GM12873 (cell line): ENCODE measurements around the gene CDKL1.

ENCODE experiments used
- TF ChIP-seq, protein P1 (sequence below): IDR thresholded peaks from 2 replicates; pipeline ENCODE4 v1.5.1; 2012; ENCODE audit warnings: low read depth, mild to moderate bottlenecking, moderate library complexity, low read length, control low read depth; ENCODE audit not compliant: insufficient read depth; ENCODE audit errors: missing control alignments

The CDKL1 gene

DNA sequence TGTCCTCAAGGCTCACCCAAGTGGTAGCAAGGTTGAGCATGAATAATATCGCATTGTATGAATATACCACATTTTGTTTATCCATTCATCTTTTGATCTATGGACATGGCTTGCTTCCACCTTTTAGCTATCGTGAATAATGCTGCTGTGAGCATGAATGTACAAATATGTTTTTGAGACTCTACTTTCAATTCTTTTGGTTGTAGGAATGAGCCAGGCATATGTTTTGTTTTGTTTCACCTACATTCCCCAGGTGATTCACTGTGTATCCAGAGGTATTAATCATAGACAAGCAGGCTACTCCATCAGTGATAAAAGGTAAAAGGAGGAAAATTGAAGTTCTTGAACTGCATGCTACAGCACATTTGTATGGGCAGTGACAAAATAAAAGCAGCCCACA lies 35.8 kb downstream of the CDKL1 start:
- TF ChIP-seq, protein P1, sequence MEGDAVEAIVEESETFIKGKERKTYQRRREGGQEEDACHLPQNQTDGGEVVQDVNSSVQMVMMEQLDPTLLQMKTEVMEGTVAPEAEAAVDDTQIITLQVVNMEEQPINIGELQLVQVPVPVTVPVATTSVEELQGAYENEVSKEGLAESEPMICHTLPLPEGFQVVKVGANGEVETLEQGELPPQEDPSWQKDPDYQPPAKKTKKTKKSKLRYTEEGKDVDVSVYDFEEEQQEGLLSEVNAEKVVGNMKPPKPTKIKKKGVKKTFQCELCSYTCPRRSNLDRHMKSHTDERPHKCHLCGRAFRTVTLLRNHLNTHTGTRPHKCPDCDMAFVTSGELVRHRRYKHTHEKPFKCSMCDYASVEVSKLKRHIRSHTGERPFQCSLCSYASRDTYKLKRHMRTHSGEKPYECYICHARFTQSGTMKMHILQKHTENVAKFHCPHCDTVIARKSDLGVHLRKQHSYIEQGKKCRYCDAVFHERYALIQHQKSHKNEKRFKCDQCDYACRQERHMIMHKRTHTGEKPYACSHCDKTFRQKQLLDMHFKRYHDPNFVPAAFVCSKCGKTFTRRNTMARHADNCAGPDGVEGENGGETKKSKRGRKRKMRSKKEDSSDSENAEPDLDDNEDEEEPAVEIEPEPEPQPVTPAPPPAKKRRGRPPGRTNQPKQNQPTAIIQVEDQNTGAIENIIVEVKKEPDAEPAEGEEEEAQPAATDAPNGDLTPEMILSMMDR = no peak

DNA sequence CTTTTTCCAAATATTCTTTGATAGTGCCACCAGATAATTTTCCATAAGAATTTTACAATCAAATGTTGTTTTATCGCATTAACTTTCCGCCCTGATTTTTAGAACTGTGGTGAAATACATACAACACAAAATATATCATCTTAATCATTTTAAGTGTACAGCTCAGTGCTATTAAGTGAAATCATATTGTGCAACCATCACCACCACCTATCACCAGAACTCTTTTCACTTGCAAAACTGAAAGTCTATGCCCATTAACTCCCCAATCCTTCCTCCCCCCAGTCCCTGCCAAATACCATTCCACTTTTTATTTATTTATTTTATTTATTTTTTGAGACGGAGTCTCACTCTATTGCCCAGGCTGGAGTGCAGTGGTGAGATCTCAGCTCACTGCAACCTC lies 36.6 kb downstream of the CDKL1 start:
- TF ChIP-seq, protein P1 = no peak

DNA sequence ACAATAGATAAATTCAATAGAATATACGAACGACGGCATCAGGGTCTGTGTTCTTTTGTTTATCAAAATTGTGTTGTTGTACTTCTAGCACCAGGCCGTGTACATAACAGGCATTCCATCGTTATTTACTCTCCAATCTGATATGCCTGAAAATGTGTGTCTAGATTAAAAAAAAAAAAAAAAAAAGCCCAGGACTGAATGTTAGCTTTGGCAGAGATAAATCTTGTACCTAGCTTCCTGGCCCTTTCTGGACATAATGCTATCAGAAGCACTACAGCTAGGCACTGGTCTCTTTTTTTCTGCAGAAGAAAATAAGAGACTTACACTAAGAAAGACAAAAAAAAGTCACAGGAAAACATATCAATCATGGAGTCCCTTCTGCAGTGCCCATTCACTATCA lies 37.0 kb downstream of the CDKL1 start:
- TF ChIP-seq, protein P1 = no peak

DNA sequence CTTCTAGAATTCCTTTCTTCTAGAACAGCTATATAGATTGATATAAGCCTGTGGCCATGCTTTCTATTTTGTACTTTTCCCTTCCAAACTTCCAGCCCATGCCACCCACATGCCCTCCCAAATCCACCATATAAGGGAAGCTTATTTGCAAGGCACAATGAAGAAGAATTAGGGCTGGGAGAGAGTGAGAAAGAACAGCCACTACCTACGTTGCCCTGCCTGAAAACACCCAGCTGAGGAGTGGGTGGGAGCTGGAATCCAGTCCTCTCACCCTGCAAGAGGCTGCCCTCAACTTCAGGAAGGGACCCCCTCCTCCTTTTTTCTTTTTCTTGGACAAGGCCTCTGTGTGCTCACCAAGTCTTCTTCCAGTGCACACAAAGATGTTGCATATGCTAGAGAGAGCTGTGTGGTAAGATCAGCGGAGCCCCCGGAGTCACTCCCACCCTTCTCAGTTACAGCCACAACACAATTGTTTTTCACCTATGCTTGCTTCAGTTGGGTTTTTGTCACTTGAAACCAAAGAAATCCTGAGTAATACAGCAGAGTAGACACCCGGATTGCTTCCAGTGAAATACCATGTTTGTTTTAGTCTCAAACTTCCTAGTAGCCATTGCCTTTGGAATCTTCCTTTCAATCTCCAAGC lies 38.8 kb downstream of the CDKL1 start:
- TF ChIP-seq, protein P1 = no peak

DNA sequence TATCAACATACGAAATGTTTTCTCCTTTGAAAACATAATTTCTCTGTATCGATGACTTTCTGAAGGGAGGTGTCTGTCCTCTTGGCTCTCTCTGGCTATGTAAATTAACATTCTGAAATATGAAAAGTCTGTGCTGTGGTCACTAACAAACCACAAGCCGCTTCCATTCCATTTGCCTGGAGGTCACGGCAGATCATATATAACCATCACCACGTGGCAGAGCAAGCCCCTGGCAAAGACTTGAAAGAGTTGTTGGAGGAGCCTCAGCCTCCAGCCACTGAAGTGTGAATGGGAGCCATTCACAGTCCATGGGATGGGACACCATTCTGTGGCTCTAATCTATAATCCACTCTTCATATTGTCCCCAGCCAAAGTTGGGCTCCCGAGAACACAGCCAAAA lies 39.6 kb downstream of the CDKL1 start:
- TF ChIP-seq, protein P1 = no peak

DNA sequence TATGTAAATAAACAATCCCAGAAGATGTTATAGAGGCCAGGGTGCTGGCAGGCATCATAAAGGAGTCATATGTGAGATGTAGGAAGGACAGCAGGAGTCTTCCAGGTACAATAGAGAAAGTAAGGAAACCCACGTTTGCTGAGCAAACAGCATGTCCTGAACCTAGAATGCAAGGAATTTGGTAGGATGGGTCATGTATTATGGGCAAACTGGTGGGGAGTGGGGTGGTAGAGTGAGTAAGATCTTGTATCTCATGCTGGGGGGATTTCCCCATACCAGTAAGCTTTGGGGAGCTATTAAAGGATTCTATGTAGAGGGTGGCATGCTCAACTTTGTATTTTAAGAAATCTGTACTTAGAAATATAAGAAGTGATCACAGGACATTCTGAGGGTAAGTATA lies 41.0 kb downstream of the CDKL1 start:
- TF ChIP-seq, protein P1 = no peak

DNA sequence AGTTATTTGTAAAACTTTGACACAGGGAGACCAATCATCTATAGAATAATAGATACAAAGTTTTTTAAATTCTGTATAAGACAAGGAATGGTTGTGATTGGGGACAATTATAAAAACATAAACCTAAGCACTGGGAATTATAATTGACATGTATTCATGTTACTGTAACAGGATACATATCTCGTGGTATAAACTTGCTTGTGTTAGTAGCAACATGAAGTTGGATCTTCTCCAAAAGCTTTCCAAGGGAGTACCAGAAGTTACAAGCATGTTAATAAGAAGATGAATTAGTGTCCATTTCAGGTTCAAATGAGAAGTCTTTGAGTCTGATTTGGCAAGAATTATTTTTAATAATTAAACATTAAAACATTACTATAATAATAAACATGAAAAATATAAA lies 42.2 kb downstream of the CDKL1 start:
- TF ChIP-seq, protein P1 = no peak
